Stimulated activated CD8-positive, alpha-beta memory T cell treated with anti-CD3 and anti-CD28 coated beads, Interleukin-4, amount 100 ng/mL, for 24 hours (primary cell): Measurements from ENCODE around the gene MYLK.

ENCODE experiments used
- DNase-seq: peaks from one replicate; pipeline ENCODE4 v3.0.0-alpha.2; 2020; ENCODE audit warnings: low read depth

The MYLK gene

GRCh38 chr3:123791417-123791816 is 92.7 kb downstream of the MYLK start:
- no peak for DNase-seq

GRCh38 chr3:123791073-123791370 is 93.1 kb downstream of the MYLK start:
- no peak for DNase-seq

DNA sequence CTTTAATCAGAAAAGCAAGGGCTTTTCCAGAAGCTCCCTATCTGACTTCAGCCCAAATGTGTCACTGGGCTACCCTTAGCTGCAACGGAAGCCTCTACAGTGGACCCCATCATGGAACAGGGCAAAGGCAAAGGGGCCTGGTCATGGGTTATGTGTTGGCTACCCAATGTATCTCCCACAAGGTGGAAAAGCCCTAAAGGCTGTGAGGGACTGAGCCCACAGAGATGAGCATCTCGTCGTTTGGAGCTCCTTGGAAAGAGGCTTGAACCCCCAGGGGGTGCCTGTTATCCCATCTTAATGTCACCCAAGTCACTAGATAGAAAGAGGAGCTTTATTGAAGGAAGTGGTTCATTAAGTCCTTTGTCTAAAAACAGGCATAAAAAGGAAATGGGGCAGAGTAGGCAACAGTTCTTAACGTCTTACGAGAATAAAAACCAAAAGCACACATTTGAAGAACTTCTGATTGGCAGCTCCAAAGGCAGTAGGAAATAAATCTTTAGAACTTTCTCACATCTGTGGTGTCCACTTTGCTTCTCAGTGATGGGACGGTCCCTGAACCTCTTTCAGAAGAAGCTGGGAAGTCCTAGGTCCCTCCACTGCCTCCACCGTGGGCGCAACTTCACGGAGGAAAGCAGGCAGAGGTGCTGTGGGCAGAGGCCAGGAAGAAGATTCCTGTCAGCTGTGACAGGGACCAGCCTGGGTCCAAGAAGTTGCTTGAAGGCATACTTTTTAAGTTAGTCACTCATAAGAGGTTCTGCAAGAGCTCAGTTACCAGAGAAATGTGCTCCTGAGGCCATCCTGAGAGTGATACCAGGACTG is 93.7 kb downstream of the MYLK start:
- no peak for DNase-seq

GRCh38 chr3:123789760-123790159 is 94.4 kb downstream of the MYLK start:
- DNase-seq, result no peak

DNA sequence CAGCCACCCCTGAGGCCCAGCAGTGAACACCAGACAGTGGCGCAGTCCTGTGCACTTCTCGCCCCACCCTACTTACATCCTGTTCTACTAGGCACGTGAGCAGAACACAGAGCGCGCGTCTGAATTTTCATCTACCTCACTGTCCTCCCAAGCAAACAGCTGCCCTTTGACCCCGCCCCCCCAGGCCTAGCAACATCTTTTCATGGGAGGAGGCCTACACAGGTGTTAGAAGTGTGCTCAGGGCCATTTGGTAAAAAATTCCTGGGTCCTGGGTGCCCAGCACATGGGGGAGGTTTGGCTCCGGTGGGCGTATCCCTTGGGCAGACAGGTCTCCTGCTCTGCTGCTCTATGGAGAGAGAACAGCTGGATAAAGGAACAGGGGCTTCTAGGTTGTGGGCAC is 95.0 kb downstream of the MYLK start:
- DNase-seq, result no peak

GRCh38 chr3:123788710-123789109 is 95.4 kb downstream of the MYLK start:
- no peak for DNase-seq

DNA sequence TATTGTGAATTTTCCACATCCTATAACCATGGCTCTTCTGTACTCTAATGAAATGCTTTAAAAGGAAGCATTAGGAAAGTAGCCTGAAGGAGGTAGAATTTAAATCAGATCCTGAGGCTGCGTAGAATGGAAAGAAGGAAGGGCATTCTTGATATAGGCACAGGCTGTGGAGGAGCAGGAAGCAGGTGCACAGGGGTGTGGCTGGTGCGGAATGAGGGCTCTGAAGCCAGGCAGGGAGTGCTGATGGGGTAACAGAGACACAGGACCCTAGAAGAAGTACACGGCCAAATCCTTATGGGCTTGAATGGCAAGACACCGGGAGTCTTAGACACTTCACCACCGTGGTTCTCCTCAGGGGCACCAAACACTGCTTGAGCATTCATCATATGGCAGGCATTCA is 97.0 kb downstream of the MYLK start:
- no peak for DNase-seq

DNA sequence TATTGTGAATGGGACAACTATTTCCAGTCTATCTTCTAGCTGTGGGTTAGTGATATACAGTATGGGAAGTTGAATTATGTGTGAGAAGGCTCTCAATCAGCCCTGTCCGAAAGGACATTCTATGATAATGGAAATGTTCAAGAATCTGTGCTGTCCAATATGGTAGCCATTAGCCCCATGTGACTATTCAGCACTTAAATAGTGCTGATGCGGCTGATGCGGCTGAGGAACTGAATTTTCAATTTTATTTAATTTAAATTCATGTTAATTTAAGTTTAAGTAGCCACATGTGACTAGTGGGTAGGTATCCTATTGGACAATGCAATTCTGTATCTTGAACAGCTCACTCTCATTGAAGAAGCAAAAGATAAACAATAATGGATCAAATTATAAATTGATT is 98.5 kb downstream of the MYLK start:
- DNase-seq, result no peak

DNA sequence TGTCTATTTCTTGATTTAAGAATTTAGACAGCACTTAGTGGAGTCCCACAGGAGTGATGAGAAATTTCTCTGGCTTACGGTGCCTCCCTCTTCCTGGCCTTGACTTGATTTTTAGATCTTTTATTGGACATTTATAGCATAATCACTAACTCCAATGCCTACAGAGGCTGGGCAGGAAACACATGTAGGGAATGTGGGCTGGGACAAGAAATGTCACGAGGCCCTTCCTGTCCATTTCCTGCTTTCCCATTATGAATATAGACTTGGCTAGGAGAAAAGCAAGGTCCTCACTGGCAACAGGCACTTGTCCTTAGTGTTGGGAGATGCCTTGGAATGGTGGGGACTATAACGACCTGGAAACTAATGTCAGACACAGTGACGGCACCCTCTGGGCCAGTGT is 100.3 kb downstream of the MYLK start:
- no peak for DNase-seq

GRCh38 chr3:123783050-123783689 is 101.0 kb downstream of the MYLK start:
- no peak for DNase-seq

DNA sequence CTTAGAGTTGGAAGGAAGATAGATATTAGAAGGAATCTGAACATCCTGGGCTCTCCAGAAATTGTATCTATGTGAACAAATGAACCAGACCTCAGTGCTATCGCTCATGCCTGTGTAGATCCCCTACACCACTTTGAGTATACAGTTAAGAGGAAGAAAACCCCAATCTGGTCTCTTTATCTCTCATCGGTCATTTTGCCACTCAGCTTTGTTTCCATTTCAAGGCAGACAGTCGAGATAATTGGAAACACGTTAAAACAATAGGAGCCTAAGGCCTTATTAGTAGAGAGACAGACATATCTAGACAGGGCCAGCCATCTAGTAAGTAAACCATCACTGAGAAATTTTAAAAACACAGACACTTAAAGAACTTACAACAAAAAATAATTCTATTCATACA is 101.6 kb downstream of the MYLK start:
- DNase-seq, result no peak

DNA sequence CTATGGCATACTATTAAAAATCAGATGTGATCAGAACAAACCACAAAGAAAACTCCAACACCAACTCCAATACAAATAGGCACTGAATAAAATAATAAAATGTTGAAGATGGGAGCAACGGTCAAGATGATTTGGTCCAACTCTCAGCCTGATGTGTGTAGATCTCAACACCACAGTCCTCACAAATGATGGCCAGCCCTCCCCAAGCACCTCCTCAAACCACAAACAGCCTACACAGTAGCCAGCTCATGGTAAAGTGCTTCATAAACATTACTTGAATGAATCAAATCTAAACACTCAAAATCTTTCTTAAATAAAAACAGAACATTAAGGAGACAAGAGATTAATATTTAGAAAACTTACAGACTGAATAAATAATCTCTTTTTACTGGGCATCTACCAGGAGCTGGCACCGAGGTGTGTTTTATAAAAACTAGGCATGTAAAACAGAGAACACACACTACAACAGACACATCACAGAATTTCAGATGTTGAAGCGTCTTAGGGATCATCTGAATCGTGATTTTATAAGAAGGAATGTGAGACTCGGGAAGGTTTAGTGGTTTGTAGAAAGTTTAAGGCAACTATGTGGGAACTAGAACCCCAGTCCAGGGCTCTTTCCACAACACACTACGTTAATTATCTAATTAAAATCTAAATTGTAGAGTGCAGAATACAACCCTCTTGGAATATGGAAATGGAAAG is 102.4 kb downstream of the MYLK start:
- DNase-seq, result no peak

- DNase-seq, result no peak
Measured at GRCh38 chr3:123781138-123781537, 103.0 kb downstream of the MYLK start.

DNA sequence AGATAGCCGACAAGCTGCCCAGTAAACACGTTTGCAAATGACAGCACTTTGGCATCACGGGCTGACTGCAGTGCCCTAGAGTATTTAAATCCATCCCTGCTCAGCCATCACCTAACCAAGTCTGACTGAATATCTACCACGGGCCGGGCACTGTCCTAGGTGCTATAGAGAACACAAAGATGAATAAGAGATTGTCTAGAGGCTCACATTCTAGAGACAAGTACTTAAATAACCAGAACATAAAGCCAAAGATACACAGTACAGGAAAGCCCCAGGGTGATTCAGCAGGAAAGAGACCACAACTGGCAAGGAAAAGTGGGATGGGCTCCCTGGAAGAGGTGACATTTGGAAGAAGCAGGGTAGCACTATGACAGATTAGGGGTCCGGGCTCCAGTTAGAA is 103.5 kb downstream of the MYLK start:
- DNase-seq, result no peak

- DNase-seq, result no peak
Measured at GRCh38 chr3:123779655-123780231, 104.4 kb downstream of the MYLK start.

GRCh38 chr3:123778991-123779622 is 105.0 kb downstream of the MYLK start:
- no peak for DNase-seq

DNA sequence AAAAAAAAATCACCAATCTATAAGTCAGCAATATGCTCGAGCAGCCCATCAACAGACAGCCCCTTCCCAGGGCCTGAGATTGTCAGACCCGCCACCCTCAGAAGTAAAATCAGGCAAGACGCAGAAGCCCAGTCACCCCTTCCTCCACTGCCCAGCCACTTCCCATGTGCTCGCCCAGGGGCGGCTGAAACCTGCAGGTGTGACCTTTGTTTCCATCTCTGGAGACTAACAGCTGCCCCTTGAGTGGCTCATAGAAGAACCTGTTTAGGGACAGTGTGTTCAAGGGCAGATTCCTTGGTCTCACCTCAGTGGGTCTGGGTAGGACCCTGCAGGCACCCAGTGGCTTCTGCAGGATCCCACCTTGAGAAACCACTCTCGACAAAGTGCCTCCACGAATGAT is 105.6 kb downstream of the MYLK start:
- no peak for DNase-seq

DNA sequence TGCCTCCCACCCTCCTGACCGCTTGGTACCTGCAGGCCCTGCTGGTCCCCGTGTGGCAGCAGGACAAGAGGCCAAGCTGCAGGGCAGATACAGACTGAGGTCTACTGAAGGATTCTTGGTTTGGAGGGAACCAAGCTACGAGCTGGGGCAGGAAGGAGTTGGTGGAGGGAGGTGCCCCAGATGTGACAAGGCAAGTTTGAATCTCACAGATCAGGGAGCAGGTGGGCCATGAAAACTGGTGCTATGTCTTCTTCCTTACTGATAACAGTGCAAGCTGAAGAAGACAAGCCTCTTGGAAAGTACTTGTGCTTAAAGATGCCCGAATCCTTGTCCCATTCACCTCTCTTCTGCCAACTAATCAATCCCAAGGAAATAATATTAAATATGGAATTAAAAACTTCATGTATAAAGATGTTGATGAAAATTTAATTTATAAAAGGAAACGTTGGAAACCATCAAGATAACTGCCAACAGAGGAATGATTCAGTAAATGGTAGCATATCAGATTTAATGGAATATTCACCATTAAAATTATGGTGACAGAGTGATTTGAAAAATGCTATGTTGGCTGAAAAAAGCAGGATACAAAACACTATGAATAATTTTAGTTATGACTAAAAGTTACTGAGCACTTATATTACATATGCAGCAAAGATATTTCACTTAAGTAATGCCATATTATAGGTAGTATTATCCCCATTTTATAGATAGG is 107.9 kb downstream of the MYLK start:
- no peak for DNase-seq

GRCh38 chr3:123774474-123774873 is 109.7 kb downstream of the MYLK start:
- DNase-seq, result no peak

GRCh38 chr3:123773681-123774431 is 110.3 kb downstream of the MYLK start:
- no peak for DNase-seq

GRCh38 chr3:123769356-123769743 is 114.8 kb downstream of the MYLK start:
- DNase-seq, result no peak
